NCI-H345 treated with DMSO at 0.1 percent for 48 hours (cell line): ENCODE results near the gene TRABD.

Source experiments
- DNase-seq: peaks from one replicate; lab custom pipeline; 2025; ENCODE audit not compliant: unreplicated experiment; lab: John Stamatoyannopoulos, UW

Gene TRABD

DNA sequence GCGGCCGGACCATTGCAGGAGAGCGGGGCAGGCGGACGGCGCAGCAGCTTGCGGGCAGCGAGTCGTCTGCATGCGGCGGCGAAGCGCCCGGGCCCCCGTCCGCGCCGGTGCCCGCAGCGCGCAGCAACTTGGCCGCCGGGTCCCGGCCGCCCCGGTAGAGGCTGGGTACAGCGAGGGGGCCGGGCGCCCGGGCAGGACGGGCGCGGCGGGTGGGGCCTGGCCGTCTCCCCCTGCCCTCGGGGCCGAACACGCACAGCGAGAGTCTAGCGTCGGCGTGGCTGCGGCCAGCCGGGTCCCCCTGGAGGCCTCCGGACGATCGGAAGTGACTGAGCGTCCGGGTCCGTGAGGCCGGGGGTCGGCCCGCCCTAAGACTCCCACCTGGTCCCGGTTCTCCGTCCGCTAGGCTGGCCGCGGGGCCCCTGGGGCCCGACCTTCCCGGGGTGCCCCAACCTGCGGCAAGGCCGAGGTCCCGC lies 775 bp upstream of the TRABD start:
- DNase-seq: no peak

- no peak for DNase-seq
Observed at GRCh38 chr22:50186181-50186714, 535 bp downstream of the TRABD start.

GRCh38 chr22:50186761-50187523 lies 1.2 kb downstream of the TRABD start:
- no peak for DNase-seq

DNA sequence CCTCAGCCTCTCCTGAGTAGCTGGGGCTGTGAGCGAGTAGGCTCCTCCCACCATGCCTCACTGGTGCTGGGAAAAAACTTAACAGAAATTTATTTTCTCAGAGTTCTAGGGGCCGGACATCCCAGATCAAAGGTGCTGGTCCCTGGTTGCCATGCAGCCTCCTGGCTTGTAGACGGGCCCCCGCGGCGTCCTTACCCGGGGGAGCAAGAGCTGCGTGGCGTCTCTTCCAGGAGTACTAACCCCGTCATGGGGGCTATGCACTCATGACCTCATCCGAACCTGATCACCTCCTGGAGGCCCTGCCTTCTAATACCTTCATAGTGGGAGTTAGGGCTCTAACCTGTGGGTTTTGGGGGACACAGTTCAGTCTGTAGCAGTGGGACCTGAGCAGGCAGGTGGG lies 2.6 kb downstream of the TRABD start:
- DNase-seq: no peak

GRCh38 chr22:50189184-50189848 lies 3.6 kb downstream of the TRABD start:
- peak; percentile 17 for DNase-seq

DNA sequence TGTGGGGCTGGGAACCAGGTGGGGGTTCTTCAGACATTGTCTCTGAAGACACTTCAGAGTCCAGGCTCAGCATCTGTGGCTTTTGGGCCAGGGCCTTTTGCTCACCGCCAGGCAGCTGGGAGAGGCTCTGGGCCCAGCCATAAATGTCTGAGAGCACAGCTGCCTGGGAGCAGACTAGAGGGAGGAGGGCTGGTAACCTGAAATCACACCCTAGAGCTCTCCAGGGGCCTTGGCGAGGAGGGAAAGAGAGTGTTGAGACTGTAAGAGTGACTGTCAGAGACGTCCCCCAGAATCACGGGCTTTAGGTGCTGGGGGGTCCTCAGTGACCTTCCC lies 4.1 kb downstream of the TRABD start:
- no peak for DNase-seq

- DNase-seq: peak; percentile 55
Observed at GRCh38 chr22:50190182-50190940, 4.6 kb downstream of the TRABD start.

- DNase-seq: no peak
Observed at GRCh38 chr22:50190941-50191741, 5.4 kb downstream of the TRABD start.

GRCh38 chr22:50192436-50193204 lies 6.9 kb downstream of the TRABD start:
- DNase-seq: no peak

DNA sequence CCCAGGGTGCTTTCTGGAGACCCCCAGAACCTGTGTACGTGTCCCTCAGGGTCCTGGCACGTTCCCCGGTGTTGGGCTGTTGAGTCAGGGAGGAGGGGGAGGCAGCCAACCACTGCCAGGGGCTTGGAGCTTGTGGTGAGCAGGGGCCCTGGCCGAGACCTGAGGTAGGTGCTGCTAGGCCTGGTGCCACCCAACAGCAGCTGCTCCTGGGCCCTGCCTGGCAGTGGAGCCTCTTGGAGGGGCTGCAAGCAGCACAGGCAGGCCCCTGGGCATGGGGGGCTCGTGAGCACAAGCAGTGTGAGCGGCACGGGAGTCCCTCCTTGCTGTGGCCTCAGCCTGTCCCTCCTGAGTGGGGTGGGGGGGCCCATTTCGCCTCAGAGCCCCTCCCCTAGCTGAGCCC lies 7.9 kb downstream of the TRABD start:
- no peak for DNase-seq

GRCh38 chr22:50194037-50194805 lies 8.5 kb downstream of the TRABD start:
- no peak for DNase-seq

DNA sequence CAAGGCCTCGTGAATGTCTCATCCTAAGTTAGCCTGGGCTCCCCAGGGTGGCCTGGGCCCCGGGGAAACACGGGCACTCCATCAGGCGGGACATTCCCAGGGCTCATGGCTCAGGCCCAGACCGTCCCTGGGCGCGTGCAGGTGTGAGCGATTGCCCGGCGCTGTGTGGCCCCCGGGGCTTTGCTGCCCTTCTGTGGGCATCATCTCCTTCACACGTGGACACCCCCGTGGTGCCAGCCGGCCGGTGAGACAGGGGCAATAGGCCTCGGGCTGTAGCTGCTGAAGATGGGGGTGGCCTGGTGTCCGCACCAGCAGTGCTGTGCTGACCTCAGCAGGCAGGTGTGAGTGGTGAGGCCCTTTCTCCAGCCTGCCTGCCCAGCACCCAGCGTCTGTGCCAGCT lies 10.5 kb downstream of the TRABD start:
- DNase-seq: no peak

DNA sequence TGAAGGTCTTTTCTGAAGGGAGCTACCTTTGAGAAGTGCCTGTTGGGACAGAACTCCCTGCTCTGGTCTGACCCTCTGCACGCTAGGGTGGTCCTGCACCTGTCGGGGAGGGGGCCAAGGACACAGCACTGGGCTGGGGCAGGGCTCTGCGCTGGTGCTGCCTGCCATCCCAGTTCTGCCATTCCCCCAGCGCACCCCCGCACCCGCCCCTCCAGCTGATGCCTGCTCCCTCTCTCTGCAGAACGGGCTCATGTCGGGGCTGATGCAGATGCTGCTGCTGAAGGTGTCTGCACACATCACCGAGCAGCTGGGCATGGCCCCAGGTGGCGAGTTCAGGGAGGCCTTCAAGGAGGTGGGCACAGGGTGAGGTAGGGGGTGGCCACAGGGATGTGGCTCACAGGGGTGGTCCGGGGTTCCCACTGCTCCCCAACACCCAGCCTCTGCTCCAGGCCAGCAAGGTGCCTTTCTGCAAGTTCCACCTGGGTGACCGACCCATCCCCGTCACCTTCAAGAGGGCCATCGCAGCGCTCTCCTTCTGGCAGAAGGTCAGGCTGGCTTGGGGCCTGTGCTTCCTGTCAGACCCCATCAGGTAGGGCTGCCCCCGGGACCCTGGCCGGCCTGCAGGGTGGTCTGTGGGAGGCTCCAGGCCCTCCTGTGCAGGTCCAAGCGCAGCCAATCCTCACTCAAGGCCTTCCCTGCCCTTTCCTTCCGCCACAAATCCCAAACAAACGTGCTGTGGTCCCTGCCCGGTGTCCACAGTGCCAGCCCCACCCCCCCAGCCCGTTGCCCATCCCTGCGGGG lies 11.5 kb downstream of the TRABD start:
- no peak for DNase-seq

DNA sequence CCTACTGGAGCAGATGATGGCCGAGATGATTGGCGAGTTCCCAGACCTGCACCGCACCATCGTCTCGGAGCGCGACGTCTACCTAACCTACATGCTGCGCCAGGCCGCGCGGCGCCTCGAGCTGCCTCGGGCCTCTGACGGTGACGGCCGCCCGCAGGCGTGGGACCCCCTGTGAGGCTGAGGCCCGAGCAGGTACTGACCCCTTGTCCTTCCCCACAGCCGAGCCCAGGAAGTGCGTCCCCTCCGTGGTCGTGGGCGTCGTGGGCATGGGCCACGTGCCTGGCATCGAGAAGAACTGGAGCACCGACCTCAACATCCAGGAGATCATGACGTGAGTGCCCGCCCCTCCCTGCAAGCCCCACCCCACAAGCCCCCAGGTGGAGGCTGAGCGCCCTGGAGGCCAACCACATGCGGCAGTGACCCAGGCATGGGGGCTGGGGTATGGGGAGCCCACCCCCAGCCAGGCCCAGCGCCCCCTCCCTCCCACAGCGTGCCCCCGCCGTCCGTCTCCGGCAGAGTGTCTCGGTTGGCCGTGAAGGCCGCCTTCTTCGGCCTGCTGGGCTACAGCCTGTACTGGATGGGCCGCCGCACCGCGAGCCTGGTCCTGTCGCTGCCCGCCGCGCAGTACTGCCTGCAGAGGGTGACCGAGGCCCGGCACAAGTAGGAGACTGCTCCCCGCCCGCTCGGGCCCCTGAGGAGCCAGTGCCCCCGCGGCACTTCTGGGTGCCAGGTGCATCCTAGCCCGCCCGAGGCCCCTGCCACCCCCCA lies 12.3 kb downstream of the TRABD start:
- no peak for DNase-seq

GRCh38 chr22:50198624-50199017 lies 12.9 kb downstream of the TRABD start:
- DNase-seq: no peak

DNA sequence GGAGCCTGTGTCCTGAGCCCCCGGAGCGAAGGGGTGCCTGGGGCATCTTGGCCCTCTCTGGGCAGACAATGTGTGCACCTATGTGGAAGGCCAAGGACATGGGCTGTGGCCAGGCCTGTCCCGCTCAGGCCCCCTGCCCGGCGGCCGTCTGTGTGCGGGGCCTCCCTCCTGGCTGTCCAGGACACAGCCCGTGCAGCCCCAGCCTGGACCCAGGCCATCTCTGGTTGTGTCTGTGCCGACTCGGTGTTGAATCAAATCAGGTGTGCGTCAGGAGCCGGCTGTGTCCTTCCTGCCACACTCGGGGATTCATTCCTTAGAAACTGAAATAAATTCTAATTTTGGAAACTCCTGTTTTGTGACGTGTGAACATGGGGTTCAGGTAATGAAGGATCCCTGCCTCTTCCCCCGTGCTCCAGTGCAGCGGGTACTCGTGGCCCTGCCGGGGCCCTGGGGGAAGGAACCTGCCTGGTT lies 13.6 kb downstream of the TRABD start:
- no peak for DNase-seq

- DNase-seq: no peak
Observed at GRCh38 chr22:50199829-50200460, 14.2 kb downstream of the TRABD start.
